Tibial artery (tissue), 4 donors: ENCODE results near the gene PSMG3.

Experiments
- DNase-seq, 2 donors: peaks; one replicate each; pipeline ENCODE4 v3.0.0-alpha.2; 2019
- H3K27ac ChIP-seq, 2 donors: fragments of 200-600 bp; sonication (generic) in 1 of 2; 1 replicate in 1 of 2; 2 replicates in 1 of 2; pipeline ENCODE4 v1.5.1; 2018 to 2019; ENCODE audit warnings: mild to moderate bottlenecking in 1 of 2
- H3K27me3 ChIP-seq, 2 donors: fragments of 200-600 bp; sonication (generic) in 1 of 2; one replicate each; pipeline versions ENCODE4 v1.5.1 to v1.6.0; 2016 to 2019
- H3K36me3 ChIP-seq, 3 donors: fragments of 200-600 bp; sonication (generic) in 2 of 3; one replicate each; pipeline ENCODE4 v1.5.1; 2016 to 2019; ENCODE audit warnings: mild to moderate bottlenecking in 2 of 3
- H3K4me1 ChIP-seq, 4 donors: fragments of 200-600 bp; sonication (generic) in 2 of 4; 1 replicate in 3 of 4; 2 replicates in 1 of 4; pipeline ENCODE4 v1.5.1; 2016 to 2019
- H3K4me3 ChIP-seq, 2 donors: fragments of 200-600 bp; sonication (generic) in 1 of 2; 1 replicate in 1 of 2; 2 replicates in 1 of 2; pipeline ENCODE4 v1.5.1; 2018 to 2019; ENCODE audit warnings: mild to moderate bottlenecking in 2 of 2
- H3K9me3 ChIP-seq, 3 donors: fragments of 200-600 bp; sonication (generic) in 1 of 3; one replicate each; pipeline ENCODE4 v1.5.1; 2016 to 2019
- intact Hi-C: fragments of 100-400 bp; cut with DNase I; formaldehyde crosslinking; loops from one replicate; pipeline ENCODE4 v1.15.0; 2023; ENCODE audit warnings: low total_unique reads
- TF ChIP-seq, protein P1 (sequence below), 2 experiments: fragments of 200-600 bp in 1 of 2; fragments of 450-650 bp in 1 of 2; IDR thresholded peaks; one replicate each; pipeline ENCODE4 v1.5.1; 2017 to 2019; ENCODE audit warnings: antibody characterized with exemption in 2 of 2, mild to moderate bottlenecking in 1 of 2, moderate library complexity in 1 of 2

The PSMG3 gene

DNA sequence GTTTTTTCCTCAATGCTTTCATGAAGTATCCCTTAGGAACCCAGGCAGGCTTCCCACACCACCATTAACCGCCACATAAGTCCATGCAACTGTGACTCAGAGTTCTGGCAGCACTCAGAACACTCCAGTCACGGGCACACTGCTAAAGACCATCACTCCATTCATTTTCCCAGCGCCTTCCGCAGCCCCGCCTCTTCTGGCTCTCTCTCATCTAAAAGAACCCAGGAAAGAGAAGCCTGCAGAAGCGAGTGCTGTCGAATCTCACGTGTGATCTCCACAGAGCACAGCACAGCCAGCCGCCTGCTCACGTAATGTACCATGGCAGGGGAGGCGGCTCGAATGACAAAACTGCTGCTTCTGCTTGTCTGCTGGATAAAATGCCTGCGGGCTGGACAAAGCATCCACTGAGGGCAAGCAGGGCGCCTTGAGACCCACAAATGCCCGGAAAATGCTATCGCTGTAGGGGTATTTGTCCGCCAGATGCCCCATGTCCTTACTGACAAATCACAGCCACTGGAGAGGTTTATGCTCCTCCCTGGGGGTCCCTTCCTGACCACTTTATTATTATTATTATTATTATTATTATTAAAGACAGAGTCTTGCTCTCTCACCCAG is 1.8 kb downstream of the PSMG3 start:
- Histone ChIP-seq H3K4me1 (peaks cover 0 to 33% (median 22%) of the 10 kb centered on the region in 4 donors), H3K27ac (no peak overlapping the region), H3K4me3 (no peak overlapping the region), H3K36me3 (peaks cover 7 to 31% (median 16%) of the 10 kb centered on the region in 3 donors), H3K9me3 (no peaks in the 10 kb centered on the region), H3K27me3 (no peaks in the 10 kb centered on the region)
- TF ChIP-seq, protein P1, sequence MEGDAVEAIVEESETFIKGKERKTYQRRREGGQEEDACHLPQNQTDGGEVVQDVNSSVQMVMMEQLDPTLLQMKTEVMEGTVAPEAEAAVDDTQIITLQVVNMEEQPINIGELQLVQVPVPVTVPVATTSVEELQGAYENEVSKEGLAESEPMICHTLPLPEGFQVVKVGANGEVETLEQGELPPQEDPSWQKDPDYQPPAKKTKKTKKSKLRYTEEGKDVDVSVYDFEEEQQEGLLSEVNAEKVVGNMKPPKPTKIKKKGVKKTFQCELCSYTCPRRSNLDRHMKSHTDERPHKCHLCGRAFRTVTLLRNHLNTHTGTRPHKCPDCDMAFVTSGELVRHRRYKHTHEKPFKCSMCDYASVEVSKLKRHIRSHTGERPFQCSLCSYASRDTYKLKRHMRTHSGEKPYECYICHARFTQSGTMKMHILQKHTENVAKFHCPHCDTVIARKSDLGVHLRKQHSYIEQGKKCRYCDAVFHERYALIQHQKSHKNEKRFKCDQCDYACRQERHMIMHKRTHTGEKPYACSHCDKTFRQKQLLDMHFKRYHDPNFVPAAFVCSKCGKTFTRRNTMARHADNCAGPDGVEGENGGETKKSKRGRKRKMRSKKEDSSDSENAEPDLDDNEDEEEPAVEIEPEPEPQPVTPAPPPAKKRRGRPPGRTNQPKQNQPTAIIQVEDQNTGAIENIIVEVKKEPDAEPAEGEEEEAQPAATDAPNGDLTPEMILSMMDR (IDR thresholded peaks at IDR 0.05): no peak
- no peak for DNase-seq
- intact Hi-C loops: loop anchor here (2.0 kb wide), 1 partner anchor 63 kb away; the partner anchor contains the start of gene INTS1

DNA sequence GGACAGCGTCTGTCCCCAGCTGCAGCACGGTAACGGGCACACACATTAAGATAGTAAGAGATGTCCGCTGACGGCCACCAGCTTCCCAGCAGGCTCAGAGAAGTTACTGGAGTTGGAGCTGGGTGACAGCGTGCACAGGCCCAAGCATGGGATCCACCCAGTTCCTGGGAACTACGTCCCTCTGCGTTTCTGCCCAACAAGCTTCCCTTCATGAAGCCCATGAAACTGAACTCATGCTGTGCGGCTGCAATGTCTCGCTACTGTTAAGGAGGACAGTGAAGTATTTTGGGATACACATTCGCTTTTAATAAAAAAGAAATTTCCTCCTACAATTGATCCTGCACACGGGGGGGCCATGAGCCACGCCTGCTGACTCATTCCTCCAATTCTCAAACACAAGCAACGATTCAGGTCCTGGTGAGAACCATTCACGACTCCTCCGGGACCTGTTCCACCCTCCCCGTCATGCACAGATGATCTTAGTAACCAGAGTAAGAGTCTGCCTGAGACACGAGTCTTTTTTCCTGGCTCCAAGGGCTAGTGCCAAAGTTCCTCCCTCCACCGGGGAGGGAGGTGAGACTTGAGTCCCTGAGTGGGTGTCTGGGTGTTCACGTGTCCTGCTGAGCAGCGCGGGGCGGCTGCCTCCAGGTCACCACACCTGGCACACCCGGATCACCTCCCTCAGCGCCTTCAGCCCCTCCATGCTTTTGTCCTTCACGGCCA is 2.6 kb downstream of the PSMG3 start:
- DNase-seq: no peak

DNA sequence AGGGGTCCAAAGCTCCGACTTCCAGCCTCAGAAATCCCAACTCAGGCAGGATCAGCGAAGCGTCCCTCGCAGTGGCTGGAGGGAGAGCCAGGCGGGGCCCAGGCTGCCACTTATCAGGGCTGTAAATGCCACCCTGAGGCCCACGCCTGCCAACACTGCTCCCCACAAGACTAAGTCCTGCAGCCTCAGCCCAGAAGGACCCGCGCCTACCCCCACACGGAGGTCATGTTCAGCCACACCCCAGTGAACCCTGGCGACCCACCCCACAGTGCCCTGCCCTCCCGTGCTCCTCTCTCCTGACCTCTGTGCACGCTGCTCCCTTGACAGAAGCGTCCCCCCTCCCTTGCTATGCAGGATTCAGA is 3.2 kb downstream of the PSMG3 start:
- H3K9me3 ChIP-seq: no peaks in the 10 kb centered on the region
- H3K4me3 ChIP-seq: no peak overlapping the region
- H3K27ac ChIP-seq: no peak overlapping the region
- TF ChIP-seq, protein P1 (IDR thresholded peaks at IDR 0.05): no peak
- DNase-seq: no peak
- H3K36me3 ChIP-seq: peaks cover 7 to 31% (median 16%) of the 10 kb centered on the region in 3 donors
- intact Hi-C loops: no loop called here
- H3K27me3 ChIP-seq: peaks cover 0 to 5% of the 10 kb centered on the region in 2 donors
- H3K4me1 ChIP-seq: peaks cover 0 to 30% (median 19%) of the 10 kb centered on the region in 4 donors

More for the DNA sequence above, 2.6 kb downstream of the PSMG3 start:
- no peaks in the 10 kb centered on the region for H3K9me3 ChIP-seq
- H3K27me3 ChIP-seq: peaks cover 0 to 5% of the 10 kb centered on the region in 2 donors
- H3K4me1 ChIP-seq: peaks cover 0 to 33% (median 22%) of the 10 kb centered on the region in 4 donors
- no peak overlapping the region for H3K27ac ChIP-seq
- H3K4me3 ChIP-seq: no peak overlapping the region
- intact Hi-C loops: no loop called here
- TF ChIP-seq, protein P1 (IDR thresholded peaks at IDR 0.05): no peak
- H3K36me3 ChIP-seq: peaks cover 7 to 31% (median 16%) of the 10 kb centered on the region in 3 donors

DNA sequence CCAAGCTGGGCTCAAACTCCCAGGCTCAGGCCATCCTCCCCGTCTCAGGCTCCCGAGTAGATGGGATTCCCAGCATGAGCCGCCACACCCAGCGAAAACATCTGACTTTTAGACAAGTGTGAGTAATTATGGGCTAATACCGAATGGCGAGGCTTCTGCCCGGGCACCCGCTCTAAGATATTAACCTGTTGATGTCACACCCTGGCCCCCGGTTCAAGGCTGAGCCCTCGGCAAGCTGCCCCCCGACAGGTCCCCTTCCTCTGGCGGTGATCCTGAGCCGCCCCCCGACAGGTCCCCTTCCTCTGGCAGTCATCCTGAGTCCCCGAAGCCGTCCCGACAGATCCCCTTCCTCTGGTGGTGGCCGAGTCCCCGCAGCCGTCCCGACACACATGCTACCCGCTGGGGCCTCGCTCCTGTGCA is 5.2 kb downstream of the PSMG3 start:
- Histone ChIP-seq H3K9me3 (no peaks in the 10 kb centered on the region), H3K36me3 (peaks cover 7 to 31% (median 16%) of the 10 kb centered on the region in 3 donors), H3K27ac (no peak overlapping the region), H3K4me3 (no peak overlapping the region), H3K27me3 (peaks cover 0 to 25% of the 10 kb centered on the region in 2 donors), H3K4me1 (peaks cover 0 to 16% (median 11%) of the 10 kb centered on the region in 4 donors)
- intact Hi-C loops: no loop called here
- DNase-seq: no peak
- TF ChIP-seq, protein P1 (IDR thresholded peaks at IDR 0.05): no peak

DNA sequence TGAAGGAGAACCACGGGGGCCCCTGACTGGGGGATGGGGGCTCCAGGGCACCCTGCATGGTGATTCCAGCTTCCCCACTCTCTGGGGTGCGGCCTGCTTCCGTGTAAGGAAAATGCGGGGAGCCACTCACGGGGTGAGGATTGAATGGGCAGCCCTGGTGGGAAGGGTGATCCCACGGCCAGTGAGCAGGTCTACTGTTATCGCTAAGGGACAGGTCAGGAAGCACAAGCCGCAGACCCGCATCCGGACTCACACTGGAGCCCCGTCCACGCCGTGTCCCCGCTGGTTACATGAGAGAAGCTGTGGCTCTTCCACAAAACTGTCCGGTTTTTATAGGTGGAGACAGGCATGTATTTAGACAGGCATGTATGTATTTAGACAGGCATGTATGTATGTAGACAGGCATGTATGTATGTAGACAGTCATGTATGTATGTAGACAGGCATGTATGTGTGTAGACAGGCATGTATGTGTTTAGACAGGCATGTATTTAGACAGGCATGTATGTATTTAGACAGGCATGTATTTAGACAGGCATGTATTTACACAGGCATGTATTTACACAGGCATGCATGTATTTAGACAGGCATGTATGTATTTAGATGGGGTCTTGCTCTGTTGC is 5.7 kb downstream of the PSMG3 start:
- TF ChIP-seq, protein P1 (IDR thresholded peaks at IDR 0.05): no peak
- peaks cover 0 to 31% of the 10 kb centered on the region in 2 donors for H3K27me3 ChIP-seq
- H3K36me3 ChIP-seq: peaks cover 7 to 31% (median 16%) of the 10 kb centered on the region in 3 donors
- no peak overlapping the region for H3K4me3 ChIP-seq
- no peak for DNase-seq
- H3K4me1 ChIP-seq: peaks cover 0 to 15% (median 6%) of the 10 kb centered on the region in 4 donors
- no peak overlapping the region for H3K27ac ChIP-seq
- intact Hi-C loops: no loop called here
- no peaks in the 10 kb centered on the region for H3K9me3 ChIP-seq
